ENCODE measurements around the gene FZD1.

- TF ChIP-seq CTCF (IDR thresholded peaks at IDR 0.05; ENCODE audit: low read depth, low read length), result no peak
- no peak for TF ChIP-seq EZH2phosphoT487 (IDR thresholded peaks at IDR 0.05; ENCODE audit: low read depth)
These were observed 20.5 kb upstream of the FZD1 start for GRCh38 chr7:91243591-91244301.
